Stimulated activated CD4-positive, alpha-beta T cell treated with anti-CD3 and anti-CD28 coated beads, TNF-alpha, amount 100 ng/mL, for 24 hours (primary cell): ENCODE data around the gene CFTR.
"Not testable (repeated sequence)": the region's sequence is repeated elsewhere in the genome, so short reads cannot be mapped to it uniquely, and the experiment has no call there.

ENCODE experiments used
- DNase-seq, 3 experiments: peaks; one replicate each; pipeline ENCODE4 v3.0.0-alpha.2; 2020; ENCODE audit warnings: low read depth in 3 of 3

Gene CFTR

DNA sequence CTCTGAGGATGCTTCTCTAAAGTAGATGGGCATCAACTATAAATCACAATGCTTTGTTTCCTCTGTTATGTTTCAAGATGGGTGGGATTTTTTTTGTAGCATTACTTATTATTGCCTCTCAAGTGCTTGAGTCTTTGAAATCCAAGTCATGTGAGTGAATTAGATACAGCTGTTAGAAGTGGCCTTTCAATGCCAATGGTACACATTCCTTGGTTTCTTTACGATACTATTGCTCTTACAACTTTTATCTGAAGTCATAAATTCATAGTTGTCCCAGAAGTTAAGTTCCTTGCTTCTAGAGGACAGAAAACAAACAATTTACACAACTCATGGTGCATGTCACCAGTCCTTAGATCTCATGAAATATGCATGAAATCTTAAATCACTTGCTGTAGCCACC, 15.5 kb downstream of the CFTR start:
- no peak for DNase-seq

DNA sequence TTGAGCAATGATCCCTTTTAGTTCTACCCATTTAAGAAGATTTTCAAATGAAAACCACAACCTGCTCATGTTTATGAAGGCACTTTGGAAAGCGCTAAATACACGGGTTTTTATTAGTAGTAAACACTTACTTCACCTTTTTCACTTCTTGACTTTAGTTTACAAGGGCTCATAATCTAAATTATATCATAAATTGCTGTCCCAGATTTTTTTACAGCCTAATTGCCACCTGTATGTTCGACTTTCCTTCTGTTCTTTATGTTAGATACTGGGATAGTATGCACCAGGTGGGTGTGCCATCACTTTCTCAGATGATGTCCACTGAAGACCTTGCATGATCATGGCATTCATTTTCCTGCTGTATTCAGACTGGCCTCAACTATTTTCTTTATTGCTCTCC, 22.5 kb downstream of the CFTR start:
- DNase-seq, result no peak

DNA sequence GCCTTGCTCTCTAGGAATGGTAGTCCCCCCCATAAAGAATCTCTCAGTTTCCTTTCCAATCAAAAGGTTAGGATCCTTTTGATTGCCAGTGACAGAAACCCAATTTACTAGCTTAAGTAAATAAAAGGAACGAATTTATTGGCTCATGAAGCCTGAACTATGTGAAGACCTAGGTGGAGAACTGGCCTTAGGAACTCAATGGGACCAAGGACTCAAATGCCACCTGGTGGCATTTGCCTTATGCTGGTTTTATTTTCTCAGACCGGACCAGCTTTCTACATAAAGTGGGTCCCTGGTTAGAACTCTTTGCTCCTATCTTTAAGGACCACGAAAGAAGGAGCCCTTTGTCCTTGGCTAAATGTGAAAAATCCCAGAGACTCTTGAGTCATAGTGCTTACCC, 25.4 kb downstream of the CFTR start:
- no peak for DNase-seq

DNA sequence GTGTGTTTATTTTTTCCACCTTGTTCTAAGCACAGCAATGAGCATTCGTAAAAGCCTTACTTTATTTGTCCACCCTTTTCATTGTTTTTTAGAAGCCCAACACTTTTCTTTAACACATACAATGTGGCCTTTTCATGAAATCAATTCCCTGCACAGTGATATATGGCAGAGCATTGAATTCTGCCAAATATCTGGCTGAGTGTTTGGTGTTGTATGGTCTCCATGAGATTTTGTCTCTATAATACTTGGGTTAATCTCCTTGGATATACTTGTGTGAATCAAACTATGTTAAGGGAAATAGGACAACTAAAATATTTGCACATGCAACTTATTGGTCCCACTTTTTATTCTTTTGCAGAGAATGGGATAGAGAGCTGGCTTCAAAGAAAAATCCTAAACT, 28.9 kb downstream of the CFTR start:
- no peak for DNase-seq

DNA sequence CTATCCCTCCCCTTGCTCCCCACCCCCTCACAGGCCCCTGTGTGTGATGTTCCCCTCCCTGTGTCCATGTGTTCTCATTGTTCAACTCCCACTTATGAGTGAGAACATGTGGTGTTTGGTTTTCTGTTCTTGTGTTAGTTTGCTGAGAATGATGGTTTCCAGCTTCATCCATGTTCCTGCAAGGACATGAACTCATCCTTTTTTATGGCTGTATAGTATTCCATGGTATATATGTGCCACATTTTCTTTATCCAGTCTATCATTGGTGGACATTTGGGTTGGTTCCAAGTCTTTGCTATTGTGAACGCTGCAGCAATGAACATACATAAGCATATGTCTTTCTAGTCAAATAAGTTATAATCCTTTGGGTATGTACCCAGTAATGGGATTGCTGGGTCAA, 37.4 kb downstream of the CFTR start:
- not testable (repeated sequence) for DNase-seq

DNA sequence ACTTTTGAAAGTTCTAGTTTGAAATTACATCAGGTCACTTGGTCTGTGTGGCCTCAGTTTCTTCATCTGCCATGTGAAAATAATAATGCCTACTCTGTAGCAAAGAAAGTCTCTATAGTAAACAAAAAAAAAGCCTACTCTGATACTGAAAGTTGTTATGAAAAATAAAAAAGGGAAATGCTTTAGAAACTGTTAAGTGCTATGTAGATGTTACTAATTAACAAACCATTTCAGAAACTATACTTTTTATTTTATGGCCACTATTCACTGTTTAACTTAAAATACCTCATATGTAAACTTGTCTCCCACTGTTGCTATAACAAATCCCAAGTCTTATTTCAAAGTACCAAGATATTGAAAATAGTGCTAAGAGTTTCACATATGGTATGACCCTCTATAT, 50.6 kb downstream of the CFTR start:
- DNase-seq, result no peak

DNA sequence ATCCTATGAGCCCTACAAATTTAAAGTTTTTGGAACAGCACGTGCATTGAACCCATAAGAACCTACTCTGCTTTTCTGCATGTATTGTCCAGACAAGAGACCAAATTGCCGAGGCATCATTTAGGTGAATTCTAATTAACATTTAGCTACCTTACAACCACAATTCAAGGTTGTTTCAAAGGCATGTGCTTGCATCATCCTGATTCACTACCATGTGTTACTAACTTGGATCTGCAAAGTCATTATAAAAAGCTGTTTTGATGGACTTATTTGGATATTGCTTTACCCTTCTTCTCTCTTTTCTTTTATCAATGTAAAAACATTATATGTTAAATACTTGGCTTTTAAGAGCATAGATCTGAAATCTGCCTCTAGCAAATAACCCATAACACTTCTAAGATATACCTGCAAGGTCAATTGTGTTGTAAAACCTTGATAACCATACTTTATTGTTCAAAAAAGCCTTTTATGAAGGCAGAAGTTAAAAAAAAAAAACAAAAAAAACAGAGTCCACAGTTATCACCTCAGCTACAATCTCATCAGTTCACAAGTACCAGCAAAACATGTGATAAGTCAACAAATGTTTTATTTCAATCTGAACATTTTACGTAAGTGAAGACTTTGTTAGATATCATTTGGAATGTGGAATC, 51.9 kb downstream of the CFTR start:
- DNase-seq, result no peak

DNA sequence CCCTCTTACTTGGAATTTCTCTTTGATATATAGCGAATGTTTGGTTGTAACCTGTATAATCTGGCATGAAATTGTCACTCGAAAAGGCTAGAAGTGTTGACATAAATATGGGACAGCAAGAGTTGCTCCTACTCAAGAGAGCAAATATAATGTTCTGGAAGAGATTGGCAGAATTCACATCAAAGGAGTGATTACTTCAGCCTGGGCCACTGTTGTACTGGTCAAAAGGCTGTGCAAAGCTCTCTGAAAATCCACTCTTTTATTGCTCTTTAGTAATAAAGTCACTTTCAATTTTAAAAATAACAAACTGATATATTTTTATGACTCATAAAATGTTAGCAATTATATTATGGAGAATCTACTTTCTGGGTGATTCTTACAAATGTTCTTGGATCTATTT, 58.2 kb downstream of the CFTR start:
- no peak for DNase-seq

DNA sequence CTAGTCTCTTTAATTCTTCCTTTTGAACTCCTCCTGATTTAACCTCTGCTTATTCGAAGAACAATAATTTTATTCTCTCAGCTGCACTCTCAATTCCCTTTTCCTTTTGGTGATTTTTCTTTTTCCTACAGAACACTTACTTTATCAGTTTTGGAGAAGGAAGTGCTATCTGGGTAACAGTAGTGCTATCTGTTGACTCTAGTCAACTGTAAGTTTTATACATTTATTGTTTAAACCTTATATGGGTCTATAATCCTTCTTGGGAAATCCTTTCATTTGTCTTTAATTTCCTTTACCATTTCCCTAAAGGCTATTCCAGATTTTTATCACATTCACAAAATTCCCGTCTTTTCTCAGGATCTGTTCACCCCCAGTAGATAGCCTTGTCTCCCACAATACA, 64.2 kb downstream of the CFTR start:
- no peak for DNase-seq

DNA sequence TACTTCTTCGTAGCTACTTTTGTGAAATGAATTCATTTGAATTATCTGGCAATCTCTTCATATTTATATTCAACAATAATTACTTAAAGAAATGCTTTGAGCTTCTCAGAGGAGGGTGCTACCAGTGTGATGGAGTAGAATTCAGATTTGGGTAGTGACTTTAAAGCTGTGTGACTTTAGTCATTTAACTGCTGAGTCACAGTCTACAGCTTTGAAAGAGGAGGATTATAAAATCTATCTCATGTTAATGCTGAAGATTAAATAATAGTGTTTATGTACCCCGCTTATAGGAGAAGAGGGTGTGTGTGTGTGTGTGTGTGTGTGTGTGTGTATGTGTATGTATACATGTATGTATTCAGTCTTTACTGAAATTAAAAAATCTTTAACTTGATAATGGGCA, 68.2 kb downstream of the CFTR start:
- no peak for DNase-seq

DNA sequence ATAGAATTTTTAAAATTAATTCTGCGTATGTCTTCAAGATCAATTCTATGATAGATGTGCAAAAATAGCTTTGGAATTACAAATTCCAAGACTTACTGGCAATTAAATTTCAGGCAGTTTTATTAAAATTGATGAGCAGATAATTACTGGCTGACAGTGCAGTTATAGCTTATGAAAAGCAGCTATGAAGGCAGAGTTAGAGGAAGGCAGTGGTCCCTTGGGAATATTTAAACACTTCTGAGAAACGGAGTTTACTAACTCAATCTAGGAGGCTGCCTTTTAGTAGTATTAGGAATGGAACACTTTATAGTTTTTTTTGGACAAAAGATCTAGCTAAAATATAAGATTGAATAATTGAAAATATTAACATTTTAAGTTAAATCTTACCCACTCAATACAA, 70.8 kb downstream of the CFTR start:
- DNase-seq, result no peak

DNA sequence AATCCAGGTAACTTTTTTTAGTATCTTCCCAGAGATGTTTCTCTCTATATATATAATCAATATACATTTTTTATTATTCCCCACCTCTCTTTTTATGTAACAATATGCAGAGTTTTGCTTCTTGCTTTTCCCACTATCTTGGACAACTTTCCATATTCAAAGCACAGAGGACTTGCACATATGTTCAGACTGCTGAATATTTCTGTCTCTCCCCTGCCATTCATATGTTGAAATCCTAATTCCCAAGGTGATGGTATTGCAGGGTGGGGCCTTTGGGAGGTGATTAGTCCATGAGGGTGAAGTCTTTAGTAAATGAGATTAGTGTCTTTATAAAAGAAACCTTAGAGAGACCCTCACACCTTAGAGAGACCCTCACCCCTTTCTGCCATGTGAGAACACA, 72.8 kb downstream of the CFTR start:
- DNase-seq, result no peak

DNA sequence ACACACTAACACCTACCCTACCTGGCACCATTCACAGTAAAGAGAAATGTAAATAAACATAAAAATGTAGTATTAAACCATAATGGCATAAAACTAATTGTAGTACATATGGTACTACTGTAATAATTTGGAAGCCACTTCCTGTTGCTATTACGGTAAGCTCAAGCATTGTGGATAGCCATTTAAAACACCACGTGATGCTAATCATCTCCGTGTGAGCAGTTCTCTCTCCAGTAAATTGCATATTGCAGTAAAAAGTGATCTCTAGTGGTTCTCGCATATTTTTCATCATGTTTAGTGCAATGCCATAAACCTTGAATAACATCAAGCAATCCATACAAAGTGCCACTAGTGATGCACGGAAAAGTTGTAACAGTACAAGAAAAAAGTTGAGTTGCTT, 75.4 kb downstream of the CFTR start:
- DNase-seq, result no peak

DNA sequence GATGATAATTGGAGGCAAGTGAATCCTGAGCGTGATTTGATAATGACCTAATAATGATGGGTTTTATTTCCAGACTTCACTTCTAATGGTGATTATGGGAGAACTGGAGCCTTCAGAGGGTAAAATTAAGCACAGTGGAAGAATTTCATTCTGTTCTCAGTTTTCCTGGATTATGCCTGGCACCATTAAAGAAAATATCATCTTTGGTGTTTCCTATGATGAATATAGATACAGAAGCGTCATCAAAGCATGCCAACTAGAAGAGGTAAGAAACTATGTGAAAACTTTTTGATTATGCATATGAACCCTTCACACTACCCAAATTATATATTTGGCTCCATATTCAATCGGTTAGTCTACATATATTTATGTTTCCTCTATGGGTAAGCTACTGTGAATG, 79.6 kb downstream of the CFTR start:
- no peak for DNase-seq

DNA sequence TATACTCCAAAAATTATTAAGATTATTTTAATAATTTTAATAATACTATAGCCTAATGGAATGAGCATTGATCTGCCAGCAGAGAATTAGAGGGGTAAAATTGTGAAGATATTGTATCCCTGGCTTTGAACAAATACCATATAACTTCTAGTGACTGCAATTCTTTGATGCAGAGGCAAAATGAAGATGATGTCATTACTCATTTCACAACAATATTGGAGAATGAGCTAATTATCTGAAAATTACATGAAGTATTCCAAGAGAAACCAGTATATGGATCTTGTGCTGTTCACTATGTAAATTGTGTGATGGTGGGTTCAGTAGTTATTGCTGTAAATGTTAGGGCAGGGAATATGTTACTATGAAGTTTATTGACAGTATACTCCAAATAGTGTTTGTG, 80.2 kb downstream of the CFTR start:
- DNase-seq, result no peak

DNA sequence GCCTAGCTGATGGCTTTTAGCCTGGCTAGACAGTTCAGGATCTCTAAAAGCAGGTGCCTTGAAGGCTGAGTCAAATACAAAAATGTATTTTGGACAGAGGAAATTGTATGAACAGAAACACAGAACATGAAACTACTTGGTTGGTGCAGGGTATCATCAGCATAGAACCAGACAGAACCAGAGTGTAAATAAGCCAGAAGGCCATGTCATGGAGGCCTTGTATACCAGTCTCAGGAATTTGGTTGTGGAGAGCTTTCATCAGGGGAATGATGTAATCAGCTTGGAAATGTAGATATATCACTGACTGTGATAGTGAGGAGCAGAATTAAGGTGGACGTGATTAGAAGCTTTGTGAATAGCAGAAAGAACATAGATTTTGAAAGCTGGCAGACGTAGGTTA, 82.9 kb downstream of the CFTR start:
- DNase-seq, result no peak

DNA sequence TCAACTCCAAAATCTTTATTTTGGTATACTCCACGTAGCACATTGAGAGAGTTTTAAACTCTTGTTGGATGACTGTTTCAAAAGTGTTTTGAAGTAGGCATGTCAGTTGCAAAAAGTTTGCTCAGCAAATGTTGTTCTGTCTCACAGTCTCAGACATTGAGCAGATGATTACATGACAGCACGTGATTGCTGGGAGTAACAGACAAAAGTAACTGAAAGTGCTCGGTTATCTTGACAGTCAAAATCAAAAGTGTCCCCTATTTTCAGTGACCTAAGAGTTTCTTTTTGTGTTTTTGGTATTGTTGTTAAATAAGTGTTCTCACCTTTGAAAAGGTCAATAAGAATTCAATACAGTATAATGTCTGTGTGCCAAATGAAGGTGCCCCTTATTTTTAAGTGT, 84.3 kb downstream of the CFTR start:
- DNase-seq, result no peak

DNA sequence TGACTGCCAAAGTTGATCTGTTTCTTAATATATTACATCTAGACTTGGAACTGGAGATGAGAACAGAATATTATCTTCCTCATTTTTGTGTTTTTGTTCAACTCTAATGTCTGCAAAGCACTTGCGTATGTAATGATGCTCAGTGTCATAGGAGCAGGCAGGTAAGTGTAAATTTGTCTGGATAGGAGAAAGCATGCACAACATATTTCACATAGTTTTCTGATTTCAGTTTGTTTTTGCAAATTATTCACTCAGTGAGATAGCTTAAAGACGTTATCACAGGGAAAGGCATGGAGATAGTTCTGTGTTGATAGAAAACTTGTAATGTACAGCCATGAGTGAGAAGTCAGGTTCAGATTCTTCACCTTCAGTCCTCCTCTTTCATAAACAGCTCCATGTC, 84.8 kb downstream of the CFTR start:
- no peak for DNase-seq

DNA sequence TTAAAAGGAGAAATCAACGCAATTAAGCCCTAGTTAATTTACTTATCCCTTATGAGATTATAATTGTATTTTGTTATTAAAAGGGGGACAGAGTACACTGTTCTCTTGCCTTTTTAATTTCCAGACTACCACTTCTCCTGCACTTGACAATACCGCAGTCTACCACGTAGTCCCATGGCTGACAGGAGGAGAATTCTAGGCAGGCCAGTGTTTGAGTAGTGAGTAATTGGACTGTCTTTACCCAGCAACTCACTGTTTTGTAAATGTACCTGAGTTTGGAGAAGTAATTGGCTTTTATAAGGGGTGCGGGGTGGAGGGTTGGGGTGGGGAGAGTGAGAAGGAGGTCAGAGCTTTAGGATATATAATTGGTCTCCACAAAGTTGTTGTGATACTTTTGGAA, 85.4 kb downstream of the CFTR start:
- DNase-seq, result no peak

DNA sequence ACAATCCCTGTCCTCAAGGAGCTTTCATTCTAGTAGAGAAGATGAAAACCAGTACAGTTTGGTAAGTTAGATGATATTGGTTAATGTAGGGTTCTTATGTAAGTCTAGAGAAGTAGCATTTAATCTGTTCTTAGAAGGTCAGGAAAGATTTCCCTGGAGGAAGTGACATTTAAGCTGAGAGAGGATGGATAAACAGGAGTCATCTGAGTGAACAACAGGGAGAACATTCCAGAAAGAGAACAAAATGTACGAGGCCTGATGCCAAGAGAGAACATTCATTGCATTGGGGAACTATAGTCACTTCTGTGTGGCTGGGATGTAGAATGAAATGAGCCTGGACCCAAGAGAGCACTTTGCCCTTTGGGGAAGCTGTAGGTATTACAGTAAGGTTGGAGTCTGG, 88.0 kb downstream of the CFTR start:
- DNase-seq, result no peak

DNA sequence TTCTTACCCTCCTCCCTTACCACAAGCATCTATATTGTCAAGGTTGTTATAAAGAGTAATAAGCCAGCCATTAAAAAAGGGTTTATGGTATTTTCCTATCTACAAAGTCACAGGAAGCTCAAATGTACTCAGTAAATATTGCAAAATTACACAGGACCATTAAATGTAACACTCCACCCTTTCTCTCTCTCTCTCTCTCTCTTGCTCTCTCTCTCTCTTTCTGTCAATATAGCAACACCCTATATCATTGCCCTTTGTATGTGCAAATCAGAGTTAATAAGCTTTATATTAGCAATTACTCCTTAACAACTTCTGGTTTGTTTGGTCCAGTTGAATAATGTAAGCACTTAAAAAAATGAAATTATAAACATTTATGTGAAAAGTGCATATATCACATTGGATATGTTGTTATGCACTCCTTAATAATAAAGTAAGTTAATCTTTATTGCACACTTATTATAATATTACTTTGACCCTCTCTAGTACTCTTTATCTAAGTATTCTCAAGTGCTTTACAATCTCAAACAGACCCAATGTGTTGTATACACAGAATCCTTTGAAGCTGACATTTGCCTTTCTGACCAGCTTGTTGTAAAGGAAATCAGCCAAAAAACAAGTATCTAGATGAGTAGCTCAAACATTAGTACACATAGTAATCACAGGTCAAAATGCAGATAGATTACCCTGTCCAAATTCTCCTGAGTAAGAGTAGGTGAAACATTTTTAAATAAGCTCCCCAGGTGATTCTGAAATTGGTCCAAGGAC, 93.2 kb downstream of the CFTR start:
- no peak for DNase-seq

DNA sequence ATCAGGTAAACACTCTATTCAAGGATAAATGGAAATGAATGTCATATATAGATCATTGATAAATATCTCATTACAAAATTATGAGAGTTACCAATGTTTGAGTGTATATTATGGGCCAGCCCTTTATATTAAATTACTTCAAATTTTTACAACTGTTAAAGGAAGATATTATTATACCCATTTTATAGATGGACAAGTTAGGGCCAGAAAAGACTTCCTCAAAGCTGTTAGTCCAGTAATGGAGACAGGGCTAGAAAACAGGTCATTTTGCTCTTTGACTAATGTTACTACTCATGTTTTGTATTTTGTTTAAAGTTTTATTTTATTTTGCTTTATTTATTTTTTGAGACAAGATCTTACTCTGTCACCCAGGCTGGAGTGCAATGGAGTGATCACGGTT, 101.6 kb downstream of the CFTR start:
- no peak for DNase-seq

DNA sequence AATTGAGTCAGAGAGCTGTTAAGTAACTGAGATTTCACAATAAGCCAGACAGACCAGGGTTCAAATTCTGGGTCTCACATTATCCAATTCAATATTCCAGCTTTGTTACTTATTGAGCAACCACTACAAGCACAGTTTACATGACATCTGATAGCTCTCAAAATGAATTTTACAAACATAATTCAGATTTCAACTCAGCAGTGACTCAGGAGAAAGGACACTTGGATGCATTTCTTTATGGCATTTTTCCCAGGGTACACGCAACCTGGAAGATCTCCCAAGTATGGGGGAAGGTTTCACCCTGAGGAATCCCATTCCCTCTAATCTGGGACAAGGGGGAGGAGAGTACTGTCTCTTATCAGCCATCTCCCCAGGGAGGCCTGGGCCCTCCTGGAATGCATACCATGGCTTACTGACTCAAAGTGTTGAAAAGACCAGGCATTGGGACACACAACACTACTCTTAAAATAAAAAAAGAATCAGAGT, 102.4 kb downstream of the CFTR start:
- DNase-seq, result no peak

DNA sequence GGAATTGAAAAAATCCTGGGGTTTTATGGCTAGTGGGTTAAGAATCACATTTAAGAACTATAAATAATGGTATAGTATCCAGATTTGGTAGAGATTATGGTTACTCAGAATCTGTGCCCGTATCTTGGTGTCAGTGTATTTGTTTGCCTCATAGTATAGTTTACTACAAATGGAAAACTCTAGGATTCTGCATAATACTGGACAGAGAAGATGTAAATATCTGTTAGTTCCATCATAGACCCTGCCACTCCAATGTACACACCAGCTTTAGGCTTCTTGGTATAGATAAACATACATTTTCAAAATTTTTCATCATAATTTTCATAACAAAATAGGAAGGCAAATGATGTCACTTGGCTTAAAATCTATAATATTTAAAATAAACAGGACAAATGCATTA, 108.1 kb downstream of the CFTR start:
- DNase-seq, result no peak
